HS-27A (cell line): ENCODE measurements around the gene KCNJ16.

Source experiments
- DNase-seq: peaks from one replicate; pipeline ENCODE4 v3.0.0-alpha.2; 2012; ENCODE audit warnings: low read depth, missing footprints

The KCNJ16 gene

GRCh38 chr17:70171159-70171558 lies 96.1 kb downstream of the KCNJ16 start:
- DNase-seq: no peak

- no peak for DNase-seq
Observed at GRCh38 chr17:70172449-70172848, 97.4 kb downstream of the KCNJ16 start.

GRCh38 chr17:70172923-70173322 lies 97.9 kb downstream of the KCNJ16 start:
- no peak for DNase-seq

- DNase-seq: no peak
Observed at GRCh38 chr17:70173681-70174080, 98.7 kb downstream of the KCNJ16 start.

GRCh38 chr17:70181376-70181775 lies 106.4 kb downstream of the KCNJ16 start:
- no peak for DNase-seq

- no peak for DNase-seq
Observed at GRCh38 chr17:70181866-70182265, 106.8 kb downstream of the KCNJ16 start.

GRCh38 chr17:70183508-70183907 lies 108.5 kb downstream of the KCNJ16 start:
- DNase-seq: no peak

GRCh38 chr17:70184207-70184606 lies 109.2 kb downstream of the KCNJ16 start:
- DNase-seq: no peak

- no peak for DNase-seq
Observed at GRCh38 chr17:70184770-70185169, 109.7 kb downstream of the KCNJ16 start.
